GM23338 (cell line): ENCODE results near the gene BFSP2.

ENCODE experiments used
- CREB1 ChIP-seq: fragments of 250-450 bp; sonication (Bioruptor Pico); IDR thresholded peaks from 2 replicates; pipeline ENCODE4 v1.5.0; 2020; ENCODE audit warnings: low read depth, mild to moderate bottlenecking, moderate library complexity
- TF ChIP-seq, protein P1 (sequence below), 2 experiments: fragments of 200-600 bp in 1 of 2; sonication (generic) in 1 of 2; conservative IDR thresholded peaks; 2 replicates each; pipeline versions ENCODE4 v1.5.1 to v1.6.1; 2016 to 2017; ENCODE audit warnings: antibody characterized with exemption in 2 of 2, low read depth in 2 of 2, mild to moderate bottlenecking in 2 of 2, moderate library complexity in 1 of 2

DNA sequence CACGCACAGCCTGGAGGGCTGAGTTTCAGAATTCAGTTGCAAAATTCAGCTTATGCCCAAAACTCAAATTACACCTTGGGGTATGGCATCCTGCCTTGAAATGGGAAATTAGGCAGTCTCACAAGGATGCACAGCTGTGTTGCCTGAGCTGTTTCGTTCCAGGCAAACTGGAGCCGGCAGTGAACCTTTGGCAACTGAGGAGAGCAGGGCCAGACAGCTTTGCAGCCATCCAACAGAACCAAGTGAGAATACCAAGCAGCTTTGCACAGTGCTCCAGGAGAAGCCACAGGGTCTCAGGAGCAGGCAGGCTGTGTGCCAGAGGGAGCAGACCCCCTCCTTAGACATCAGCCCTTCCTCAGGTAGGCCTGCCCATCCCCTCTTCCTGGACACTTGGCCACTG lies 32.5 kb upstream of the BFSP2 start:
- TF ChIP-seq CREB1 (CRISPR knock-in tag): no peak
- TF ChIP-seq, protein P1, sequence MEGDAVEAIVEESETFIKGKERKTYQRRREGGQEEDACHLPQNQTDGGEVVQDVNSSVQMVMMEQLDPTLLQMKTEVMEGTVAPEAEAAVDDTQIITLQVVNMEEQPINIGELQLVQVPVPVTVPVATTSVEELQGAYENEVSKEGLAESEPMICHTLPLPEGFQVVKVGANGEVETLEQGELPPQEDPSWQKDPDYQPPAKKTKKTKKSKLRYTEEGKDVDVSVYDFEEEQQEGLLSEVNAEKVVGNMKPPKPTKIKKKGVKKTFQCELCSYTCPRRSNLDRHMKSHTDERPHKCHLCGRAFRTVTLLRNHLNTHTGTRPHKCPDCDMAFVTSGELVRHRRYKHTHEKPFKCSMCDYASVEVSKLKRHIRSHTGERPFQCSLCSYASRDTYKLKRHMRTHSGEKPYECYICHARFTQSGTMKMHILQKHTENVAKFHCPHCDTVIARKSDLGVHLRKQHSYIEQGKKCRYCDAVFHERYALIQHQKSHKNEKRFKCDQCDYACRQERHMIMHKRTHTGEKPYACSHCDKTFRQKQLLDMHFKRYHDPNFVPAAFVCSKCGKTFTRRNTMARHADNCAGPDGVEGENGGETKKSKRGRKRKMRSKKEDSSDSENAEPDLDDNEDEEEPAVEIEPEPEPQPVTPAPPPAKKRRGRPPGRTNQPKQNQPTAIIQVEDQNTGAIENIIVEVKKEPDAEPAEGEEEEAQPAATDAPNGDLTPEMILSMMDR (conservative IDR thresholded peaks at IDR 0.05; ENCODE audit: low read depth in 2 of 2): no peak
